HepG2 (cell line): ENCODE measurements around the gene CCSER1. TPM values are rescaled to one million over a fixed set of nuclear protein-coding genes. Genes with fewer than 3 reads are reported as not detected.

Experiments
- ATAC-seq: fragments of 200-7000 bp; cut with Tn5 transposase; 3 replicates; pipeline ENCODE4 v1.9.1; 2020; ENCODE audit warnings: mild to moderate bottlenecking, moderate library complexity
- BruUV-seq: library from RNA; stranded (reverse); fragments of 400-500 nt; replicated peaks from 2 replicates; lab custom pipeline; 2021; lab: Mats Ljungman, UMichigan
- CTCF ChIA-PET: fragments of 300-600 bp; formaldehyde crosslinking; extraction: SDS; loops from one replicate; lab custom pipeline; 2021; ENCODE audit warnings: low total read pairs, inconsistent platforms, low intra/inter-chr PET ratio; lab: Yijun Ruan, JAX
- POLR2A ChIA-PET: fragments of 350-600 bp; sonication (Branson Sonifier 250); formaldehyde crosslinking; loops from one replicate; lab custom pipeline; 2020; ENCODE audit warnings: antibody characterized with exemption, inconsistent platforms; lab: Yijun Ruan, JAX
- DNase-seq: peaks from one replicate; pipeline ENCODE4 v3.0.0-alpha.2; 2015; ENCODE audit warnings: low spot score
- FAIRE-seq: peaks from 3 replicates; lab custom pipeline; 2011; peaks lifted over from hg19 to GRCh38; lab: Jason Lieb, UNC
- H2AFZ ChIP-seq: one replicate; pipeline ENCODE4 v1.6.1; 2011; ENCODE audit warnings: low read length, inconsistent platforms
- H3K27ac ChIP-seq: fragments of 300-600 bp; 3 replicates; pipeline ENCODE4 v1.8.0; 2011; ENCODE audit warnings: mixed run types, mild to moderate bottlenecking, mixed read lengths, low read length, inconsistent platforms; ENCODE audit not compliant: insufficient read depth; ENCODE audit errors: extremely low read length
- H3K27me3 ChIP-seq, 2 experiments: fragments of 200-600 bp in 1 of 2; 2 replicates in 1 of 2; 3 replicates in 1 of 2; pipeline versions ENCODE4 v1.6.0 to v1.8.0; 2011; ENCODE audit warnings: low read length in 2 of 2, mild to moderate bottlenecking in 2 of 2, moderate library complexity in 2 of 2, inconsistent platforms in 1 of 2; ENCODE audit not compliant: insufficient read depth in 2 of 2, control insufficient read depth in 1 of 2
- H3K36me3 ChIP-seq, 2 experiments: fragments of 200-600 bp in 1 of 2; replicated peaks in 1 of 2; 2 replicates in 1 of 2; 3 replicates in 1 of 2; pipeline versions ENCODE4 v1.5.1 to v1.8.0; 2011; ENCODE audit warnings: low read length in 2 of 2, inconsistent platforms in 1 of 2; ENCODE audit not compliant: insufficient read depth in 2 of 2, control insufficient read depth in 1 of 2
- H3K4me1 ChIP-seq: 2 replicates; pipeline ENCODE4 v1.5.1; 2012; ENCODE audit warnings: low read length, inconsistent platforms; ENCODE audit not compliant: insufficient read depth
- H3K4me2 ChIP-seq: 2 replicates; pipeline ENCODE4 v1.6.0; 2011; ENCODE audit warnings: low read depth, low read length, inconsistent platforms
- H3K4me3 ChIP-seq, 3 experiments: fragments of 200-600 bp in 1 of 3; sonication (generic), shearing (Covaris generic) in 1 of 3; replicated peaks in 1 of 3; 2 replicates each; pipeline ENCODE4 v1.5.1; 2011 to 2016; ENCODE audit warnings: low read length in 3 of 3, inconsistent platforms in 2 of 3, low read depth in 2 of 3, mild to moderate bottlenecking in 2 of 3, control low read depth in 1 of 3, mixed read lengths in 1 of 3; ENCODE audit not compliant: insufficient read depth in 1 of 3
- H3K79me2 ChIP-seq: one replicate; pipeline ENCODE4 v1.6.1; 2011; ENCODE audit warnings: low read length, inconsistent platforms; ENCODE audit not compliant: insufficient read depth
- H3K9ac ChIP-seq: 2 replicates; pipeline ENCODE4 v1.6.0; 2011; ENCODE audit warnings: mild to moderate bottlenecking, low read depth, low read length, inconsistent platforms; ENCODE audit not compliant: insufficient read depth
- H3K9me3 ChIP-seq: 2 replicates; pipeline ENCODE4 v1.5.1; 2012; ENCODE audit warnings: mild to moderate bottlenecking, low read length
- H4K20me1 ChIP-seq: 2 replicates; pipeline ENCODE4 v1.6.0; 2011; ENCODE audit warnings: inconsistent platforms, mild to moderate bottlenecking, low read length, moderate library complexity; ENCODE audit not compliant: insufficient read depth
- GLI4 ChIP-seq: sonication (generic); formaldehyde crosslinking; IDR thresholded peaks from 2 replicates; pipeline ENCODE4 v1.5.1; 2020; ENCODE audit warnings: missing genetic modification reagents, mild to moderate bottlenecking, moderate library complexity, borderline replicate concordance
- PHF5A ChIP-seq: IDR thresholded peaks from one replicate; pipeline ENCODE4 v1.6.1; 2018; ENCODE audit warnings: low read depth, missing genetic modification reagents; ENCODE audit not compliant: unreplicated experiment
- RBM39 ChIP-seq: fragments of 200-400 bp; formaldehyde crosslinking; IDR thresholded peaks from one replicate; pipeline ENCODE4 v1.6.1; 2018; ENCODE audit warnings: antibody characterized with exemption, mild to moderate bottlenecking, low read depth, low read length; ENCODE audit not compliant: poor library complexity, severe bottlenecking
- RFX3 ChIP-seq: IDR thresholded peaks from 2 replicates; pipeline ENCODE4 v1.6.1; 2016; ENCODE audit warnings: missing biosample characterization, missing genetic modification reagents
- SATB2 ChIP-seq: sonication (generic); formaldehyde crosslinking; IDR thresholded peaks from 2 replicates; pipeline ENCODE4 v1.5.0; 2020; ENCODE audit warnings: missing genetic modification reagents
- SMAD1 ChIP-seq: sonication (generic); formaldehyde crosslinking; IDR thresholded peaks from 2 replicates; pipeline ENCODE4 v1.4.0; 2020; ENCODE audit warnings: missing genetic modification reagents, low read depth, mild to moderate bottlenecking, borderline replicate concordance
- SMAD3 ChIP-seq: sonication (generic); formaldehyde crosslinking; IDR thresholded peaks from 2 replicates; pipeline ENCODE4 v1.4.0; 2020; ENCODE audit warnings: missing genetic modification reagents
- SNAI1 ChIP-seq: sonication (generic); formaldehyde crosslinking; IDR thresholded peaks from 2 replicates; pipeline ENCODE4 v1.5.0; 2020; ENCODE audit warnings: mild to moderate bottlenecking, missing genetic modification reagents, borderline replicate concordance
- TBX2 ChIP-seq: sonication (generic); formaldehyde crosslinking; IDR thresholded peaks from 2 replicates; pipeline ENCODE4 v1.5.0; 2020; ENCODE audit warnings: missing genetic modification reagents, mild to moderate bottlenecking, borderline replicate concordance
- TEAD3 ChIP-seq: optimal IDR thresholded peaks from 2 replicates; pipeline ENCODE3; 2016; ENCODE audit warnings: borderline replicate concordance
- YEATS2 ChIP-seq: sonication (generic); formaldehyde crosslinking; IDR thresholded peaks from 2 replicates; pipeline ENCODE4 v1.4.0; 2020; ENCODE audit warnings: missing genetic modification reagents, borderline replicate concordance
- ZBTB3 ChIP-seq: sonication (generic); formaldehyde crosslinking; IDR thresholded peaks from 2 replicates; pipeline ENCODE4 v1.4.0; 2020; ENCODE audit warnings: low read depth, mild to moderate bottlenecking, moderate library complexity, missing genetic modification reagents, borderline replicate concordance
- ZBTB42 ChIP-seq: sonication (generic); formaldehyde crosslinking; IDR thresholded peaks from 2 replicates; pipeline ENCODE4 v1.5.0; 2020; ENCODE audit warnings: mild to moderate bottlenecking, missing genetic modification reagents
- ZNF326 ChIP-seq: sonication (generic); formaldehyde crosslinking; IDR thresholded peaks from 2 replicates; pipeline ENCODE4 v1.4.0; 2020; ENCODE audit warnings: missing genetic modification reagents, borderline replicate concordance
- ZNF34 ChIP-seq: sonication (generic); formaldehyde crosslinking; IDR thresholded peaks from 2 replicates; pipeline ENCODE4 v1.4.0; 2020; ENCODE audit warnings: mild to moderate bottlenecking, missing genetic modification reagents, borderline replicate concordance
- ZNF460 ChIP-seq: sonication (generic); formaldehyde crosslinking; IDR thresholded peaks from 2 replicates; pipeline ENCODE4 v1.5.1; 2020; ENCODE audit warnings: missing genetic modification reagents, mild to moderate bottlenecking, borderline replicate concordance
- ZNF570 ChIP-seq: sonication (generic); formaldehyde crosslinking; IDR thresholded peaks from 2 replicates; pipeline ENCODE4 v1.4.0; 2020; ENCODE audit warnings: mild to moderate bottlenecking, missing genetic modification reagents, borderline replicate concordance
- ZNF678 ChIP-seq: sonication (generic); formaldehyde crosslinking; IDR thresholded peaks from 2 replicates; pipeline ENCODE4 v1.4.0; 2020; ENCODE audit warnings: mild to moderate bottlenecking, missing genetic modification reagents
- in situ Hi-C: cut with HindIII; loops from 2 replicates; pipeline ENCODE4 v1.10.0; 2017; ENCODE audit warnings: low pct_unique_long_range_greater_than_20kb; ENCODE audit not compliant: extremely low pct_ligation_motif_present
- intact Hi-C: fragments of 100-400 bp; cut with micrococcal nuclease; formaldehyde crosslinking; loops from one replicate; pipeline ENCODE4 v1.10.0; 2022; ENCODE audit not compliant: unreplicated experiment
- polyA plus RNA-seq, 8 experiments: library from polyadenylated mRNA; depleted of rRNA in 3 of 8; stranded (reverse) in 7 of 8; unstranded in 1 of 8; fragments of >200 nt; fragmentation: Illumina TruSeq in 4 of 8; extraction: Trizol in 4 of 8; gene quantifications; 2 replicates each; pipeline versions ENCODE4 v1.2.1 to v1.2.3, GENCODE V29; 2011 to 2016; ENCODE audit warnings: low read depth in 4 of 8, missing spikeins in 1 of 8, mixed read lengths in 1 of 8; ENCODE audit not compliant: insufficient read depth in 1 of 8
- total RNA-seq, 5 experiments: library from RNA; depleted of rRNA; stranded (reverse); fragments of >200 nt; fragmentation: Illumina TruSeq; extraction: Trizol; gene quantifications; 2 replicates each; pipeline ENCODE4 v1.2.3, GENCODE V29; 2016; ENCODE audit warnings: low read depth in 1 of 5
- TF ChIP-seq, protein P1 (sequence below): sonication (generic); formaldehyde crosslinking; IDR thresholded peaks from 2 replicates; pipeline ENCODE4 v1.8.0; 2022; ENCODE audit warnings: missing genetic modification reagents, low read depth, mild to moderate bottlenecking, borderline replicate concordance
- TF ChIP-seq, protein P2 (sequence below): sonication (generic); formaldehyde crosslinking; IDR thresholded peaks from 2 replicates; pipeline ENCODE4 v1.5.0; 2020; ENCODE audit warnings: missing genetic modification reagents
- TF ChIP-seq, protein P3 (sequence below): IDR thresholded peaks from 2 replicates; pipeline ENCODE4 v1.6.1; 2016; ENCODE audit warnings: low read depth, control low read depth
- TF ChIP-seq, protein P4 (sequence below): sonication (generic); formaldehyde crosslinking; conservative IDR thresholded peaks from 2 replicates; pipeline ENCODE4 v1.8.0; 2022; ENCODE audit warnings: low read depth, missing genetic modification reagents

CCSER1 gene
- total and polyA plus RNA-seq, 2 of the 13 experiments (the other 11 are each of a cell fraction or from before 2014, with no cell fraction given) = not detected

DNA sequence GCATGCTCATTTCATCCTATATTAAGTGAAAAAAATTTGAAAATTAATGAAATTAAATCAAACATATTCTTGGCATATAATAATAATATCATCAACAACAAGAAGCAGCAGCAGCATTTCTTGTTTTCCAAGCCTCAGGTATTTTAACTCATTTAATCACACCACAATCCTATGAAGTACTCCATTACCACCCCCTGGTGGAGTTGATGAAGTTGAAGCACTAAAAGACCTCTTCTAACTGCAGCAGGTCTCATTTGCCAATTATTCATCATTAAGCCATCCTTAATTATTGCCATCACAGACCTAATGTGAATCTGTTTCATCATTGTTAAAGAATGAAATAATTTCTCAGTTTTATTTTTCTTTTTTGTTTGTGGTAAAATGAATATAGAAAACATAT, 1375.2 kb downstream of the CCSER1 start (continued):
- no peak for TF ChIP-seq RBM39
- no peak for TF ChIP-seq SMAD3 (CRISPR knock-in tag)
- TF ChIP-seq RFX3 (CRISPR knock-in tag) = no peak
- TF ChIP-seq, protein P1, sequence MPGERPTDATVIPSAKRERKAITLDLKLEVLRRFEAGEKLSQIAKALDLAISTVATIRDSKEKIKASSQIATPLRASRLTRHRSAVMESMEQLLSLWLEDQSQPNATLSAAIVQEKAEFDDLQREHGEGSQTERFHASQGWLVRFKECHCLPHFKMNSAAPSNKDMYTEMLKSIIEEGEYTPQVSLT = no peak
- no peak for TF ChIP-seq ZNF570 (CRISPR knock-in tag)
- TF ChIP-seq ZNF678 = no peak
- TF ChIP-seq ZBTB42 (CRISPR knock-in tag) = no peak
- TF ChIP-seq, all 625 proteins: peak for 0

DNA sequence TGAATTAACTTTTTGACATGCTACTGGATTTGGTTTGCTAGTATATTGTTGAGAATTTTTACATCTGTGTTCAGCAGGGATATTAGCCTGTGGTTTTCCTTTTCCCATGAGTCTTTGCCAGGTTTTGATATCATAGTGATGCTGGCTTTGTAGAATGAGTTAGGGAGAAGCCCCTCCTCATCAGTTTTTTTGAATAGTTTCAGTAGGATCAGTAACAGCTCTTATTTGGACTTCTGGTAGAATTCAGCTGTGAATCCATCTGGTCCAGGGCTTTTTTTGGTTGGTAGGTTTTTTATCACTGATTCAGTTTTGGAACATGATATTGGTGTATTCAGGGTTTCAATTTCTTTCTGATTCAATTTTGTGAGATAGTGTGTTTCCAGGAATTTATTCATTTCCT, 1386.1 kb downstream of the CCSER1 start:
- Histone ChIP-seq H3K79me2 (no peaks in the 10 kb centered on the region), H3K36me3 (no peaks in the 10 kb centered on the region), H2AFZ (no peak overlapping the region), H4K20me1 (no peaks in the 10 kb centered on the region), H3K4me3 (no peak overlapping the region), H3K27me3 (no peaks in the 10 kb centered on the region; a peak in 1 of 5 replicates), H3K9ac (no peak overlapping the region), H3K4me1 (no peaks in the 10 kb centered on the region), H3K27ac (no peak overlapping the region), H3K9me3 (peaks cover 50% of the 10 kb centered on the region), H3K4me2 (no peak overlapping the region)
- FAIRE-seq = no peak
- no TSS peak for BruUV-seq
- in situ Hi-C loops (no loop called here), intact Hi-C loops (no loop called here)
- no peak for ATAC-seq
- no peak for DNase-seq
- POLR2A ChIA-PET = no interaction called here
- CTCF ChIA-PET = no interaction called here
- TF ChIP-seq ZBTB3 (CRISPR knock-in tag) = no peak
- no peak for TF ChIP-seq ZNF460
- no peak for TF ChIP-seq SMAD1 (CRISPR knock-in tag)
- no peak for TF ChIP-seq TEAD3 (CRISPR knock-in tag)
- TF ChIP-seq, protein P2, sequence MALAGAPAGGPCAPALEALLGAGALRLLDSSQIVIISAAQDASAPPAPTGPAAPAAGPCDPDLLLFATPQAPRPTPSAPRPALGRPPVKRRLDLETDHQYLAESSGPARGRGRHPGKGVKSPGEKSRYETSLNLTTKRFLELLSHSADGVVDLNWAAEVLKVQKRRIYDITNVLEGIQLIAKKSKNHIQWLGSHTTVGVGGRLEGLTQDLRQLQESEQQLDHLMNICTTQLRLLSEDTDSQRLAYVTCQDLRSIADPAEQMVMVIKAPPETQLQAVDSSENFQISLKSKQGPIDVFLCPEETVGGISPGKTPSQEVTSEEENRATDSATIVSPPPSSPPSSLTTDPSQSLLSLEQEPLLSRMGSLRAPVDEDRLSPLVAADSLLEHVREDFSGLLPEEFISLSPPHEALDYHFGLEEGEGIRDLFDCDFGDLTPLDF (CRISPR knock-in tag) = no peak
- TF ChIP-seq, protein P3, sequence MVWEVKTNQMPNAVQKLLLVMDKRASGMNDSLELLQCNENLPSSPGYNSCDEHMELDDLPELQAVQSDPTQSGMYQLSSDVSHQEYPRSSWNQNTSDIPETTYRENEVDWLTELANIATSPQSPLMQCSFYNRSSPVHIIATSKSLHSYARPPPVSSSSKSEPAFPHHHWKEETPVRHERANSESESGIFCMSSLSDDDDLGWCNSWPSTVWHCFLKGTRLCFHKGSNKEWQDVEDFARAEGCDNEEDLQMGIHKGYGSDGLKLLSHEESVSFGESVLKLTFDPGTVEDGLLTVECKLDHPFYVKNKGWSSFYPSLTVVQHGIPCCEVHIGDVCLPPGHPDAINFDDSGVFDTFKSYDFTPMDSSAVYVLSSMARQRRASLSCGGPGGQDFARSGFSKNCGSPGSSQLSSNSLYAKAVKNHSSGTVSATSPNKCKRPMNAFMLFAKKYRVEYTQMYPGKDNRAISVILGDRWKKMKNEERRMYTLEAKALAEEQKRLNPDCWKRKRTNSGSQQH (CRISPR knock-in tag) = no peak
- no peak for TF ChIP-seq SATB2 (CRISPR knock-in tag)
- no peak for TF ChIP-seq TBX2 (CRISPR knock-in tag)
- no peak for TF ChIP-seq ZNF34 (CRISPR knock-in tag)
- no peak for TF ChIP-seq YEATS2
- TF ChIP-seq GLI4 = no peak
- no peak for TF ChIP-seq PHF5A (CRISPR knock-in tag)
- TF ChIP-seq, protein P4, sequence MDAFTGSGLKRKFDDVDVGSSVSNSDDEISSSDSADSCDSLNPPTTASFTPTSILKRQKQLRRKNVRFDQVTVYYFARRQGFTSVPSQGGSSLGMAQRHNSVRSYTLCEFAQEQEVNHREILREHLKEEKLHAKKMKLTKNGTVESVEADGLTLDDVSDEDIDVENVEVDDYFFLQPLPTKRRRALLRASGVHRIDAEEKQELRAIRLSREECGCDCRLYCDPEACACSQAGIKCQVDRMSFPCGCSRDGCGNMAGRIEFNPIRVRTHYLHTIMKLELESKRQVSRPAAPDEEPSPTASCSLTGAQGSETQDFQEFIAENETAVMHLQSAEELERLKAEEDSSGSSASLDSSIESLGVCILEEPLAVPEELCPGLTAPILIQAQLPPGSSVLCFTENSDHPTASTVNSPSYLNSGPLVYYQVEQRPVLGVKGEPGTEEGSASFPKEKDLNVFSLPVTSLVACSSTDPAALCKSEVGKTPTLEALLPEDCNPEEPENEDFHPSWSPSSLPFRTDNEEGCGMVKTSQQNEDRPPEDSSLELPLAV = no peak
- no peak for TF ChIP-seq ZNF326 (CRISPR knock-in tag)
- TF ChIP-seq SNAI1 (CRISPR knock-in tag) = no peak
